Left ventricle myocardium superior (tissue), 1 donor: Measurements from ENCODE around the gene FBXW8. TPM values are rescaled to one million over a fixed set of nuclear protein-coding genes. Genes with fewer than 3 reads are reported as not detected.

Experiments
- ATAC-seq: fragments of 200-7000 bp; cut with Tn5 transposase; one replicate; pipeline ENCODE4 v1.9.1; 2020; ENCODE audit warnings: mild to moderate bottlenecking, moderate library complexity
- DNase-seq: peaks from one replicate; pipeline ENCODE4 v3.0.0-alpha.2; 2020
- intact Hi-C: fragments of 100-400 bp; cut with micrococcal nuclease; formaldehyde crosslinking; loops from one replicate; pipeline ENCODE4 v1.11.0; 2022
- total RNA-seq: library from RNA; stranded (reverse); fragmentation: NEBNext Ultra II Directional; extraction: Animal tissue kit (Norgen Biotek cat#: 25700); gene quantifications from one replicate; pipeline ENCODE4 v1.2.1, GENCODE V29; 2021
- donor health status: DM: no; HTN: yes; CAD: no; lungs with severe emphysema.

The FBXW8 gene
- total RNA-seq, 1 donor from 2014 or later: 5.1 TPM

- ATAC-seq (no peak), DNase-seq (no peak)
- intact Hi-C loops: no loop called here
Measured at GRCh38 chr12:116920939-116921338, 10.2 kb downstream of the FBXW8 start.

- DNase-seq (no peak), ATAC-seq (no peak)
- intact Hi-C loops: no loop called here
Measured at GRCh38 chr12:116922194-116922897, 11.6 kb downstream of the FBXW8 start.

- ATAC-seq (no peak), DNase-seq (no peak)
- intact Hi-C loops: no loop called here
Measured at GRCh38 chr12:116924558-116925453, 14.1 kb downstream of the FBXW8 start.

GRCh38 chr12:116926283-116927243, 15.8 kb downstream of the FBXW8 start:
- DNase-seq: no peak
- peak; percentile 74 for ATAC-seq
- intact Hi-C loops: no loop called here

- ATAC-seq: no peak
- intact Hi-C loops: no loop called here
- DNase-seq: no peak
Measured at GRCh38 chr12:116927244-116927940, 16.6 kb downstream of the FBXW8 start.

- DNase-seq (no peak), ATAC-seq (no peak)
- intact Hi-C loops: no loop called here
Measured at GRCh38 chr12:116928504-116928903, 17.8 kb downstream of the FBXW8 start.

- ATAC-seq (no peak), DNase-seq (no peak)
- intact Hi-C loops: no loop called here
Measured at GRCh38 chr12:116929885-116930284, 19.1 kb downstream of the FBXW8 start.

- DNase-seq (no peak), ATAC-seq (no peak)
- intact Hi-C loops: no loop called here
Measured at GRCh38 chr12:116931665-116932064, 20.9 kb downstream of the FBXW8 start.

- DNase-seq (no peak), ATAC-seq (peak; percentile 42)
- intact Hi-C loops: no loop called here
Measured at GRCh38 chr12:116933091-116933490, 22.3 kb downstream of the FBXW8 start.

- ATAC-seq: no peak
- DNase-seq: no peak
Measured at GRCh38 chr12:116933512-116934246, 22.9 kb downstream of the FBXW8 start.

GRCh38 chr12:116934908-116935705, 24.4 kb downstream of the FBXW8 start:
- DNase-seq (no peak), ATAC-seq (no peak)
- intact Hi-C loops: no loop called here

More at GRCh38 chr12:116933512-116934246, 22.9 kb downstream of the FBXW8 start:
- intact Hi-C loops: no loop called here

GRCh38 chr12:116937640-116938039, 26.9 kb downstream of the FBXW8 start:
- no peak for ATAC-seq
- intact Hi-C loops: no loop called here
- no peak for DNase-seq

GRCh38 chr12:116939734-116940133, 29.0 kb downstream of the FBXW8 start:
- ATAC-seq (peak; percentile 96), DNase-seq (no peak)
- intact Hi-C loops: no loop called here

- no peak for ATAC-seq
- intact Hi-C loops: no loop called here
- no peak for DNase-seq
Measured at GRCh38 chr12:116941188-116941587, 30.4 kb downstream of the FBXW8 start.

- peak; percentile 51 for DNase-seq
- intact Hi-C loops: no loop called here
- peak; percentile 54 for ATAC-seq
Measured at GRCh38 chr12:116943419-116944372, 32.9 kb downstream of the FBXW8 start.

GRCh38 chr12:116945886-116946550, 35.3 kb downstream of the FBXW8 start:
- intact Hi-C loops: no loop called here
- ATAC-seq: peak; percentile 47

More at GRCh38 chr12:116945886-116946550, 35.3 kb downstream of the FBXW8 start:
- DNase-seq: no peak
